OCI-LY7 (cell line): ENCODE measurements around the gene WWOX.

Experiments used
- CTCF ChIP-seq: fragments of 200-600 bp; sonication (generic); conservative IDR thresholded peaks from 2 replicates; pipeline ENCODE4 v1.5.1; 2014; ENCODE audit warnings: mild to moderate bottlenecking, antibody characterized with exemption, low read length, moderate library complexity, mixed read lengths
- EZH2phosphoT487 ChIP-seq: fragments of 200-600 bp; sonication (generic); IDR thresholded peaks from 2 replicates; pipeline ENCODE4 v1.6.1; 2018; ENCODE audit warnings: low read depth, borderline replicate concordance, mild to moderate bottlenecking, mixed run types, antibody characterized with exemption, low read length, moderate library complexity, mixed read lengths

GRCh38 chr16:78720416-78720815, 621.0 kb downstream of the WWOX start:
- TF ChIP-seq CTCF = no peak
- no peak for TF ChIP-seq EZH2phosphoT487
